Measurements from ENCODE around the gene ARID5B.

The ARID5B gene

GRCh38 chr10:61942604-61943461 lies 41.3 kb downstream of the ARID5B start:
- DNase-seq, result no peak

DNA sequence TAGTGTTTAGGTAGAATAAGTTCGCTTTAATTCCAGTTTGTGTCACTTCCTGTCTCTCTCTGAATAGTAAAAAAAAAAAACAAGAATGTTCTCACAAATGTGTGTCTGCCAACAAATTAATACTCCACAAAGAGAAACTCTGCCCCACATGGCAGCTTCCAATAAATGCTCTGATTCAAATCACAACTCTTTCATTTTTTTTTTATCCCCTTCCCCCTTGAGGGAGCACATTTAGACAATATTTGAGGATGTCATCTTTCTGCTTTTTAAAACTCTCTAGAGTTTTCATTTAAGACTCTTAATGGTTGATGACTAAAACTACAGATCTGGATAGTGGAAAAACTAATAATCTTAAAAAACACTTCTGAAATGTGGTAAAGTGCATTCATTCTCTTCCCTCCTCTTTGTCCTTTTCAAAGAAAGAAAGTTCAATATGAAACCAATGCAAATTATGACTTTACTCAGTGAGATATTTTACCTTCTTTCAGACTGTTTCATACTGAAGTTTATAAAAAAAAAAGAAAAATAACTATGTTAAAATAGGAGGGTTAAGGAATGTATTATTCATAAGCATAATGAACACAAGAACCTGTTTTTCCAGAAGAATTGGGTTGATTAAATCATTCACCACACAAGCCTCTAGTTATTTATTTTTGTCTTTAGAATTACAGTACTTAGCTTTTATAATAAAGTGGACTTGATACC lies 42.3 kb downstream of the ARID5B start:
- DNase-seq, result peak in 3 of 6 experiments; percentile 25 to 50 (median 31)

DNA sequence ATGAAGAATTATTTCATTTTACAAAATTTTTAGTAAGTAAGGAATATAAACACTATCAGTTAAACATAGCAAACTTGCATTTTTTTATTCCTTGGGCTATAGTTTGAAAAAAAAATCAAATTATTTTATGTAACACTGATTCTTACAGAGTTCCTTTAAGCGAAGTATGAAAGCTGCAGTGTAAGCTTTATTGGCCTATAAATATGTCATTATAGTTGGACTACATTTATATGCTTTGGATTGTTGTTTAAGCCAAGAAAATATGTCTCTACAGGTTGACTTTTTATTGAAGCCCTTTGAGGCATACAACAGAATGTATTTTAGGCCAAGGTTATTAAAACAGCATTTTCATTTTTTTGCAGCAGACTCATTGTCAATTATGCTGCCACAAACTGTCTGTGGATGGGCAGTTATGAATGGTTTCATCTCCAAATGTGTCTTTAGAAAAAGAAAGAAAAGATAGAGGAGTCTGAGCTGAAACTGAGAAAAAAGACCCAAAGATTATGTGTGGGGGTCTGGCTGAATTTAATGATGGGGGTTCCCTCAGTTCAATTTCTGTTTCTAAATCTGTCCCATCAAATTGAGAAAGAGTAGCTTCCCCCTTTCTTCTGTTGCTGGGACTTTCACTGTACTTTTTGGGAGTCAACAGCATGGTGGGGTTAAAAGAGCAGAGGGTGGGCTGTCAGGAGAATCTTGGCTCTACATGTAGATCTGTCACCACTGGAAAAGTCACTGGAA lies 43.1 kb downstream of the ARID5B start:
- DNase-seq, result no peak

DNA sequence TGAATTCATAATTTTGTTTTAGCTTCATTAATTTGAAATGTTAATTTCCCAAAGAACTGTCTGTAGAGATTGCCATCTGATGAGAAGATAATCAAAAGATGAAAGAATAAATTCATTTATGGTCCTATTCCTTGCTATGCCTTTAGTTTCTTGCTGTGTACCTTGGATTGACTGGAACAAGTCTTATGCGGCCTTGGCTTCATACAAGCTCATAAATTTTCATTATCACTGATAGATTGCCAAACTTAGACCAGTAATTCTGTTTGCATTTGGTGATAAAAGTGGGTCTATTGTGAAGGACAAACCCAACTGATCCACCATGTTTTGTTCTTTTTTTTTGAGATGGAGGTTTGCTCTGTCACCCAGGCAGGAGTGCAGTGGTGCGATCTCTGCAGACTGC lies 48.2 kb downstream of the ARID5B start:
- no peak for DNase-seq

GRCh38 chr10:61950449-61951143 lies 49.1 kb downstream of the ARID5B start:
- DNase-seq, result no peak

DNA sequence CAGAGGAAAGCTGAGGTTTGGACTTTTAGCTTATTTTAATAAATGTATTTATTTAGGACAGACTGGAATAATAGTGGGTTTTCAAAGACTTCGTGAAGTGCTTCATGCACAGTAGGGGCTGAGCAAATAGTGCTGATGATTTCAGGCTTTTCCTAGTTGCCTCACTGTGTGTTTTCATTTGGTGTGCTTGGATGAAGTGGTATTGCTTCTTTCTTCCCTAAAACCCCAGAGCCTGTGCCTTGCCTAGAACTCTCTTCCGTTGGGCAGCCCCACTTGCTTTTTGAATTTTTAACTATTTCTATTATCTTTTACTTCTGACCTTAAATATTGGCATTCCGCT lies 49.6 kb downstream of the ARID5B start:
- DNase-seq, result no peak

- DNase-seq, result no peak
Measured at GRCh38 chr10:61952028-61952674, 50.7 kb downstream of the ARID5B start.

GRCh38 chr10:61953183-61953582 lies 51.7 kb downstream of the ARID5B start:
- no peak for DNase-seq

DNA sequence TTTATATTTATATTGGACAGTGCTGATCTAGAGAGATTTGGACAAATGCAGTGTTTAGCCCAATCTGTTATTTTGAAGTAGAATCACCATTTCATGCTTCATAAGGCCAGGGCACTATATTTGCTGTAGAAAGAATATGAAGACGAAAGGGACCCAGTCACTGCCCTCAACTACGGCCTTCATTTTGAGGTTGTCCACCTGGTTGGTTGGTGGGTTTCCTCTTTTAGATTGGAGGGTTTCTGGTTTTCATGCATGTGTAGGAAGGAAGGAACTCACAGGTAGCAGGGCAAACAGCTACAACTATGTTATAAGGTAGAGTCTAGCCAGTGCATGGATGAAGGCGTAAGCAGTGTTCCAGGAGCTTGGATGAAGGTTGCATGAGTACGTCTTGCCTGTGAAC lies 56.3 kb downstream of the ARID5B start:
- DNase-seq, result no peak

- DNase-seq, result no peak
Measured at GRCh38 chr10:61958311-61958710, 56.8 kb downstream of the ARID5B start.

GRCh38 chr10:61958805-61959204 lies 57.3 kb downstream of the ARID5B start:
- DNase-seq, result no peak

DNA sequence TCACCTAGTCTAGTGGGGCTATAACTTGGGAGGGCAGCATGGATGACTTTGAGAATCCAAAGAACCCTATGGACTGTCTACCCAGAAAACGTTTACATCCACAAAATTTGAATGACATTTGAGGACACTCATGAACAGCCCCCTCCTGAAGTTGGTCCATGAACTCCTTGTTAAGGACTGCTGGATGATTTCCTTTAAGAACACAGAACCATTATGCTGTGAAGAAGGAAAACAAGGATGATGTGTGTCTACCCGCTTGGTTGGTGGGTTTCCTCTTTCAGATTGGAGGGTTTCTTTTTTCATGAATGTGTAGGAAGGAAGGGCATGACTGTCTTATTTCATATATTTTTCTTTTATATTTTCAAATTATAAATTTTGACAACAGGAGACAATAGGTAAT lies 58.3 kb downstream of the ARID5B start:
- DNase-seq, result no peak

DNA sequence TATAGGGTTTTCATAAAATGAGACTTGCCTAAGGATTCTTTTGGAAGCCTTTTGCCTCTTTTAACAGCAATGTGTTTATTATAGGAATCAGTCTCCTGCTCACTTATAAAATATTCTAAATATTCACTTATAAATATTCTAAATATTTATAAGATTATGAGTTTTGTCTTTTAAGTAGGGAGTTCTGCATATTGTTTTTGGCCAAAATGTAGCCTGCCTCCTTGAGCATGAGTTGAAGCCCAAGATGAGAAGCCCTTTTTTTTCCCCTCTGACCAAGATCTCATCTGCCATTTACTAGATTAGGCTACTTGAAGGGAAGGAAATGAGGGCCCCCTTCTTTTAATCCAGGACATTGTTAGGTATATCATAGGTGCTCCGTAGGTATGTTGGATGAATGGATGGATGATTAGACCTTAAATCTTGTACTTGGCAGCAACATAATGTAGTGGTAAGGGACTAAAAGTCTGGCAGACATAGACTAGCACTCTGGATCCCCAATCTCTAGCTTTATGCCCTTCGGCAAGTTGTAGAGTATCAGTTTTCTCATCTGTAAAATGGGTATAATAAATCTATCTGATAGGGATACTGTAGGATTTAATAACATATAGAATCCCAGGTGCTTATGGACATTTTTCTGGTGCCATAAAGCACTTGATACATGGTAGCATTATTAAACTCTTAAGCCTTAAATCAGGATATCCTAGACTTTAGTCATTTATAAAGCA lies 59.1 kb downstream of the ARID5B start:
- DNase-seq, result no peak

DNA sequence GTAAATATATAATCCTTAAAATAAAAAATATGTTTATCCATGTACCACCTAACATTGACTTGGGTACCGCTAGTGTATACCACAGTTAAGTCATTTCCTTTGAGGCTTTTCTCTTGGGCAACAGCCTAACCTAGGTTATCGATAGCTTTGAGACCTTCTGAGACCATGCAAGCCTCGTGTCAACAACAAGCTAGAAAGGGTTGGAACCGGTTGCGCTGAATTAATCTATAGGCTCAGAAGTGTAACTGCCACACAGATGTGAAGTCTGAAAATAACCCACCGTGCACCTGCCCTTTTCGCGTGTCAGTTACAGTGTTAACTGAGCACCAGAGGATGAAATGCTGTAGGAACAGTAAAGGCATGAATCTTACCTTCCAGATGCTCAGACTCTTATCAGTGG lies 59.8 kb downstream of the ARID5B start:
- DNase-seq, result peak in 1 of 6 experiments; percentile 11

DNA sequence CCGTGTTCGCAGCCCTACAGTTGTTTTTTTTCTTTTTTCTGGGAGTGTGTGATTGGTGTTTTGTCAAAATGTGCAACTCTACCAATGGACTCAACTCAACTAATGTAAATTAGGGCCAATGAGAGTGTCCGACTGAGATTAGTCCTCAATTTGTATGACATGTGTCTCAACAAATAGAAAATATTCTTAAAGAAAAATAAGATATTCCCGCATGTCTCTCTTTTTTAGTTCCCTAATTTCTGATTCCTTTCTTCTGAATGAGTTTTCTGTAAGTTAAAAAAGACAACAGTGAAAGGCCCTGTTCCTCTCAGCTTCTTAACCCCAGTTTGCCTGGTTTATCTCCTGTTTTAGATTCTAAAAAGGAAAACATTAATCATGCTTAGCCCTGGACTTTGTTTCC lies 61.5 kb downstream of the ARID5B start:
- no peak for DNase-seq

GRCh38 chr10:61963669-61964058 lies 62.2 kb downstream of the ARID5B start:
- DNase-seq, result no peak

DNA sequence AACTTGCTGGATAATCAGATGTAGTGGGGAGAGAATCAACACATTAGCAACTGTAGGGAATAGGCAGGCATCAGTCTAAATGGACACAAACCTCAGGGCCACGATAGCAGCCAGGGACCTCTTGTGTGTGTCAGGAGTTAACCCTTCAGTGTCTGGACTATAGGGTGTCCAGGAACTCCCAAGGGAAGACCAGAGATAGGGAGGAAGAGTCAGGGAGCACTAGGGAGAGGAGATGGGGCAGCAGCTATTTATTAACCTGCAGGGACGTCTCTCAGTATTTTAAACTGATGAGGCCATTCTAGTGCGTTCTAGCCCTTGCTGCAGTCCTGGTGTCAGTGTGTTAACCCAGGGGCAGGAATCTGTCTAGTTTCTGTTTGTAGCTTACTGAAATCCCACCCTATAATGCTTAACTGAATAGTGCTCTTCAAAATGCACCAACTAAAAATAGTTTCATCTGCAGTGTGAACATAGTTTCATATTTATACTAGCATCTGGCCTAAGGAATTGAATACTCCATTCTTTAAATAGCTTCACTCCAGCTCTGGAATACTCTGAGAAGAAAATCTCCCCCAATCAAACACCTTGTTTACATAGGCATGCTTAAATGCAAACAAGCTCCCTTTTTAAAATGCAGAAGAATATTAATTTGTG lies 62.7 kb downstream of the ARID5B start:
- no peak for DNase-seq

DNA sequence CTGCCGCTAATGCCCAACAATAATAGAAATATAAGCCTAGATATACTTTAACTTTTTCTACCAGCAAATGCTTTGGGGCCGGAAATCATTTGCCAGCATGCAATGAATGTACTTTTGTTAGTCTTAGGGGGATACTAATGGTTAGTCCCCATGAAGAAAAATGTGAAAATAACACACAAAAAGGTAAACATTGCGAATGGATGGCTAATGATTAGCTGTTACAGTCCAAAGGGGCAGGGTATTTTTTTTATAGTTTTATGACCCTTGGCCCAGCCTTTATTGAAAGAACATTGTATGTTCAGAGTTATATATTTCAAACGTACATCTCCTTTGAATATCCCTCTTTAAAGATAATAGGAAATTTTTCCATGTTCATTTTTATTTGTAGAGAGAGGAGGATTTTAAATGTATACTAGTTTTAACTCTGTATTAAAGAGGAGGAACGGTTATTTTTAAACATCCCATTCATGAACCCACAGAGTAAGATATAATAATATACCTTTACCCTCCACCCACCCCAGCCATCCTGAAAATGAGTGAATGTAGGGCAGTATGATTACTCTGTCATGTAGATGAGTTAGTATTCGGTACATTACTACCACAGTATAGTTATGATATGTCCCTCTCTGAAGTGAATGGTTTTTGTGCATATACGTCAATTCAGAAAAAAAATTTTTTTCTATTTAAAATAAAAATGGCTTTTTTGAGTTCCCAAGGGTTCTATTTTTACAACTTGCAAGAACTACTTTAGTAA lies 63.6 kb downstream of the ARID5B start:
- DNase-seq, result no peak

GRCh38 chr10:61965703-61966395 lies 64.3 kb downstream of the ARID5B start:
- DNase-seq, result no peak

DNA sequence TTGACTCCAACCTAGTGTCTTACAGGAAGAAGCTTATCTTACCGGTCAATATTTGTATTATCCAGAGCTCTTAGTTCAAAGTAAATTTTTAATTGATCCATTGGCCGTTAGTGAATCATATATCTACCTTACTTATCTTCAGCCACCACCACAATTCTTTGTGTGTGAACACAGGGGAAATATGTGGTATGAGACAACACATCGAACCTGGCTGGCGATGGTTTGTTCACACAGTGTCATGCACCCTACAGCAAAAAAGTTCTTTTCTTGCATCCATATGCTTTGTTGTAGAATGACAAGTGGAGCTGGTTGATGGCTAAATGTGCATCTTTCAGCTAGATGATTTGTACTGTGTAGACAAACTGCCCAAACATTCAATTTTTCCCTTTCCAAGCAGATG lies 65.8 kb downstream of the ARID5B start:
- DNase-seq, result no peak
